Activated CD4-positive, alpha-beta T cell treated with anti-CD3 and anti-CD28 coated beads, Interleukin-2, amount 10 ng/mL, durations not matched to agents 7 days and 5 days (primary cell): ENCODE data around the gene CCDC142. TPM values are rescaled to one million over a fixed set of nuclear protein-coding genes. Genes with fewer than 3 reads are reported as not detected.
A peak's percentile ranks its signal among the peaks of the same experiment; 100 is the strongest.
"Not testable (repeated sequence)": the region's sequence is repeated elsewhere in the genome, so short reads cannot be mapped to it uniquely, and the experiment has no call there.

Experiments
- CTCF ChIA-PET: fragments of 350-600 bp; sonication (Branson Sonifier 250); formaldehyde crosslinking; loops from one replicate; lab custom pipeline; 2021; ENCODE audit warnings: antibody characterized with exemption; lab: Charles Lee
- POLR2A ChIA-PET: fragments of 350-600 bp; sonication (Branson Sonifier 250); formaldehyde crosslinking; loops from one replicate; lab custom pipeline; 2021; ENCODE audit warnings: antibody characterized with exemption; lab: Charles Lee
- DNase-seq: peaks from one replicate; pipeline ENCODE4 v3.0.0-alpha.2; 2020
- H3K27ac Mint-ChIP-seq: one replicate; pipeline ENCODE4 v1.8.0; 2021; ENCODE audit warnings: mild to moderate bottlenecking, moderate library complexity, mixed read lengths
- H3K27me3 Mint-ChIP-seq: one replicate; pipeline ENCODE4 v1.8.0; 2021; ENCODE audit warnings: mixed read lengths
- H3K36me3 Mint-ChIP-seq: one replicate; pipeline ENCODE4 v1.8.0; 2021; ENCODE audit warnings: low read depth, mixed read lengths
- H3K4me1 Mint-ChIP-seq: one replicate; pipeline ENCODE4 v1.8.0; 2021; ENCODE audit warnings: mixed read lengths
- H3K4me3 Mint-ChIP-seq: one replicate; pipeline ENCODE4 v1.8.0; 2021; ENCODE audit warnings: mild to moderate bottlenecking, moderate library complexity, mixed read lengths
- H3K9me3 Mint-ChIP-seq: one replicate; pipeline ENCODE4 v1.8.0; 2021; ENCODE audit warnings: mixed read lengths
- total RNA-seq, 2 experiments: library from RNA; stranded (reverse); gene quantifications; one replicate each; pipeline ENCODE4 v1.2.3, GENCODE V29; 2021

The CCDC142 gene
- total RNA-seq, 2 experiments from 2014 or later: 26.8 to 27.1 TPM

GRCh38 chr2:74471332-74472065 lies 11.3 kb downstream of the CCDC142 start:
- H3K4me1 Mint-ChIP-seq: peaks cover 32% of the 10 kb centered on the region
- H3K27ac Mint-ChIP-seq: peak overlapping the region; percentile 98
- H3K36me3 Mint-ChIP-seq: peaks cover 24% of the 10 kb centered on the region
- peak overlapping the region; percentile 91 for H3K4me3 Mint-ChIP-seq
- CTCF ChIA-PET: interaction anchor here (0.8 to 2.8 kb wide), 3 partner anchors 11 to 15 kb away, joined by 3 to 19 read pairs (median 3); partner anchors contain the start of genes CCDC142 and TTC31
- POLR2A ChIA-PET: interaction anchor here (0.8 to 1.5 kb wide), 2 partner anchors 13 to 17 kb away, joined by 3 to 6 read pairs; partner anchors contain the start of genes INO80B and WBP1
- H3K27me3 Mint-ChIP-seq: no peaks in the 10 kb centered on the region
- H3K9me3 Mint-ChIP-seq: no peaks in the 10 kb centered on the region
- no peak for DNase-seq

- Mint-ChIP-seq H3K4me1 (peaks cover 36% of the 10 kb centered on the region), H3K4me3 (peak overlapping the region; percentile 68), H3K27ac (peak overlapping the region; percentile 80), H3K36me3 (peaks cover 24% of the 10 kb centered on the region)
- ChIA-PET POLR2A (interaction anchor here (0.8 kb wide), 1 partner anchor 16 kb away, joined by 3 read pairs; the partner anchor contains the start of gene INO80B), CTCF (interaction anchor here (0.8 to 2.8 kb wide), 3 partner anchors 10 to 14 kb away, joined by 3 to 19 read pairs (median 3); partner anchors contain the start of genes CCDC142 and TTC31)
- not testable (repeated sequence) for DNase-seq, H3K27me3 Mint-ChIP-seq, H3K9me3 Mint-ChIP-seq
Measured at GRCh38 chr2:74470742-74471141, 12.1 kb downstream of the CCDC142 start.

GRCh38 chr2:74464406-74464805 lies 18.4 kb downstream of the CCDC142 start:
- ChIA-PET CTCF (interaction anchor here (1.0 to 1.1 kb wide), 3 partner anchors 11 to 18 kb away, joined by 3 to 4 read pairs (median 4); partner anchors contain the start of genes CCDC142 and TTC31), POLR2A (no interaction called here)
- H3K27me3 Mint-ChIP-seq: no peaks in the 10 kb centered on the region
- no peaks in the 10 kb centered on the region for H3K9me3 Mint-ChIP-seq
- H3K4me1 Mint-ChIP-seq: peaks cover 35% of the 10 kb centered on the region
- no peak for DNase-seq
- peak overlapping the region; percentile 98 for H3K4me3 Mint-ChIP-seq
- peaks cover 15% of the 10 kb centered on the region for H3K36me3 Mint-ChIP-seq
- peak overlapping the region; percentile 80 for H3K27ac Mint-ChIP-seq

- H3K4me3 Mint-ChIP-seq: no peak overlapping the region
Measured at GRCh38 chr2:74462786-74463105, 20.1 kb downstream of the CCDC142 start.

GRCh38 chr2:74462054-74462785 lies 20.6 kb downstream of the CCDC142 start:
- H3K36me3 Mint-ChIP-seq: peaks cover 16% of the 10 kb centered on the region
- no peak overlapping the region for H3K27ac Mint-ChIP-seq
- H3K4me3 Mint-ChIP-seq: no peak overlapping the region
- no peaks in the 10 kb centered on the region for H3K9me3 Mint-ChIP-seq
- H3K27me3 Mint-ChIP-seq: no peaks in the 10 kb centered on the region
- CTCF ChIA-PET: interaction anchor here (1.0 to 9.8 kb wide), 4 partner anchors 7 to 20 kb away, joined by 4 to 66 read pairs (median 5); partner anchors contain the start of genes CCDC142, MRPL53 and TTC31
- H3K4me1 Mint-ChIP-seq: peaks cover 44% of the 10 kb centered on the region
- POLR2A ChIA-PET: no interaction called here
- no peak for DNase-seq

More at GRCh38 chr2:74462786-74463105, 20.1 kb downstream of the CCDC142 start:
- DNase-seq: no peak
- Mint-ChIP-seq H3K9me3 (no peaks in the 10 kb centered on the region), H3K27ac (peak overlapping the region; percentile 28), H3K4me1 (peaks cover 43% of the 10 kb centered on the region), H3K36me3 (peaks cover 15% of the 10 kb centered on the region), H3K27me3 (no peaks in the 10 kb centered on the region)
- ChIA-PET CTCF (interaction anchor here (9.8 kb wide), 1 partner anchor 20 kb away, joined by 66 read pairs; the partner anchor contains the start of genes CCDC142 and TTC31), POLR2A (no interaction called here)

- DNase-seq: no peak
- H3K4me1 Mint-ChIP-seq: peaks cover 52% of the 10 kb centered on the region
- H3K4me3 Mint-ChIP-seq: no peak overlapping the region
- H3K27me3 Mint-ChIP-seq: no peaks in the 10 kb centered on the region
- ChIA-PET CTCF (interaction anchor here (1.0 to 9.8 kb wide), 6 partner anchors 8 to 34 kb away, joined by 3 to 66 read pairs (median 4); partner anchors contain the start of genes CCDC142, MRPL53 and TTC31), POLR2A (no interaction called here)
- H3K9me3 Mint-ChIP-seq: no peaks in the 10 kb centered on the region
- H3K36me3 Mint-ChIP-seq: peaks cover 23% of the 10 kb centered on the region
- no peak overlapping the region for H3K27ac Mint-ChIP-seq
Measured at GRCh38 chr2:74461187-74462053, 21.4 kb downstream of the CCDC142 start.

- POLR2A ChIA-PET, H3K9me3 Mint-ChIP-seq, DNase-seq, H3K27ac Mint-ChIP-seq, H3K27me3 Mint-ChIP-seq: not testable (repeated sequence)
- Mint-ChIP-seq H3K36me3 (peaks cover 26% of the 10 kb centered on the region), H3K4me1 (peaks cover 55% of the 10 kb centered on the region), H3K4me3 (peak overlapping the region; percentile 91)
- CTCF ChIA-PET: interaction anchor here (1.4 to 9.8 kb wide), 5 partner anchors 9 to 33 kb away, joined by 3 to 66 read pairs (median 5); partner anchors contain the start of genes CCDC142, MRPL53 and TTC31
Measured at GRCh38 chr2:74460187-74460586, 22.6 kb downstream of the CCDC142 start.

- POLR2A ChIA-PET: interaction anchor here (1.1 kb wide), 1 partner anchor 8 kb away, joined by 3 read pairs; no protein-coding TSS in a partner anchor
- H3K27me3 Mint-ChIP-seq, DNase-seq, H3K9me3 Mint-ChIP-seq: not testable (repeated sequence)
- H3K36me3 Mint-ChIP-seq: peaks cover 28% of the 10 kb centered on the region
- CTCF ChIA-PET: interaction anchor here (1.3 to 9.8 kb wide), 6 partner anchors 8 to 23 kb away, joined by 3 to 66 read pairs (median 8); partner anchors contain the start of genes CCDC142, MRPL53 and TTC31
- H3K27ac Mint-ChIP-seq: peak overlapping the region; percentile 98
- peaks cover 61% of the 10 kb centered on the region for H3K4me1 Mint-ChIP-seq
- peak overlapping the region; percentile 91 for H3K4me3 Mint-ChIP-seq
Measured at GRCh38 chr2:74459503-74460118, 23.2 kb downstream of the CCDC142 start.

- no peaks in the 10 kb centered on the region for H3K9me3 Mint-ChIP-seq
- peaks cover 28% of the 10 kb centered on the region for H3K36me3 Mint-ChIP-seq
- H3K27me3 Mint-ChIP-seq: no peaks in the 10 kb centered on the region
- H3K27ac Mint-ChIP-seq: peak overlapping the region; percentile 98
- POLR2A ChIA-PET: interaction anchor here (0.6 to 1.2 kb wide), 5 partner anchors 9 to 74 kb away, joined by 3 to 6 read pairs (median 5); partner anchors contain the start of gene MRPL53
- peak overlapping the region; percentile 91 for H3K4me3 Mint-ChIP-seq
- peaks cover 61% of the 10 kb centered on the region for H3K4me1 Mint-ChIP-seq
- CTCF ChIA-PET: interaction anchor here (1.3 to 9.8 kb wide), 6 partner anchors 9 to 73 kb away, joined by 3 to 66 read pairs (median 10); partner anchors contain the start of genes CCDC142, MRPL53 and TTC31
- DNase-seq: no peak
Measured at GRCh38 chr2:74458938-74459363, 23.8 kb downstream of the CCDC142 start.

- Mint-ChIP-seq H3K27me3 (no peaks in the 10 kb centered on the region), H3K4me1 (peaks cover 62% of the 10 kb centered on the region), H3K27ac (peak within 1 kb of the TSS; percentile 98), H3K4me3 (peak within 1 kb of the TSS; percentile 91), H3K9me3 (no peaks in the 10 kb centered on the region), H3K36me3 (peaks cover 27% of the 10 kb centered on the region)
- peak; percentile 100 for DNase-seq
- CTCF ChIA-PET: interaction anchor here (0.7 to 9.8 kb wide), 9 partner anchors 9 to 126 kb away, joined by 3 to 66 read pairs (median 3); partner anchors contain the start of genes AUP1, CCDC142, HTRA2 and MRPL53
- POLR2A ChIA-PET: interaction anchor here (0.6 to 1.3 kb wide), 6 partner anchors 9 to 75 kb away, joined by 3 to 6 read pairs (median 5); partner anchors contain the start of genes C2orf81 and MRPL53
Measured at GRCh38 chr2:74458132-74458937, 24.5 kb downstream of the CCDC142 start, which contains the start of gene WBP1. Gene WBP1 (plus strand): TSS chr2:74458438. CDS start chr2:74458603, 165 bp downstream.
